LNCaP clone FGC (cell line): ENCODE results near the gene ODAM.
"Not testable (repeated sequence)": the region's sequence is repeated elsewhere in the genome, so short reads cannot be mapped to it uniquely, and the experiment has no call there.

Experiments
- DNase-seq: peaks from one replicate; pipeline ENCODE4 v3.0.0-alpha.2; 2011; ENCODE audit warnings: low read depth
- H3K4me3 ChIP-seq: 2 replicates; pipeline ENCODE4 v1.5.1; 2011; ENCODE audit warnings: mild to moderate bottlenecking, low read depth, low read length, control low read depth
- TF ChIP-seq, protein P1 (sequence below): IDR thresholded peaks from 2 replicates; pipeline ENCODE4 v1.5.1; 2012; ENCODE audit warnings: mild to moderate bottlenecking; ENCODE audit not compliant: control insufficient read depth, insufficient read depth; ENCODE audit errors: extremely low read depth

Gene ODAM

DNA sequence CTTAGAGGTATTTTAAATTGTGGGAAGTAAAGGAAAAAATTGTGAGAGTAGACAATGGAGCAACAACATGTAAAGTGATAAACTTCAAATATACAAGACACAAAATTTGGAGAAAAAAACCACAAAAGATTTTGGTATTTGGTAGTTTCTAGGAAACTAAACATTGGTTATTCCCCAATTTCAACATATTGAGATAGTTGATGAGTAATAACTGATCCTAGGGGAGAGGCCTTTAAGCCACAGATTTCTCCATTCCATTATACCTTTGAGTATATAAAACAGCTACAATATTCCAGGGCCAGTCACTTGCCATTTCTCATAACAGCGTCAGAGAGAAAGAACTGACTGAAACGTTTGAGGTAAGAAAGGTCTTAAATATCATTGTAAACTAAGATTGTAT lies 30.3 kb downstream of the ODAM start, which contains the start of gene FDCSP:
FDCSP (plus strand) TSS at position 301 of the 400 bp plus-strand sequence. CDS start 5,071 bp downstream, outside the sequence.
- TF ChIP-seq, protein P1, sequence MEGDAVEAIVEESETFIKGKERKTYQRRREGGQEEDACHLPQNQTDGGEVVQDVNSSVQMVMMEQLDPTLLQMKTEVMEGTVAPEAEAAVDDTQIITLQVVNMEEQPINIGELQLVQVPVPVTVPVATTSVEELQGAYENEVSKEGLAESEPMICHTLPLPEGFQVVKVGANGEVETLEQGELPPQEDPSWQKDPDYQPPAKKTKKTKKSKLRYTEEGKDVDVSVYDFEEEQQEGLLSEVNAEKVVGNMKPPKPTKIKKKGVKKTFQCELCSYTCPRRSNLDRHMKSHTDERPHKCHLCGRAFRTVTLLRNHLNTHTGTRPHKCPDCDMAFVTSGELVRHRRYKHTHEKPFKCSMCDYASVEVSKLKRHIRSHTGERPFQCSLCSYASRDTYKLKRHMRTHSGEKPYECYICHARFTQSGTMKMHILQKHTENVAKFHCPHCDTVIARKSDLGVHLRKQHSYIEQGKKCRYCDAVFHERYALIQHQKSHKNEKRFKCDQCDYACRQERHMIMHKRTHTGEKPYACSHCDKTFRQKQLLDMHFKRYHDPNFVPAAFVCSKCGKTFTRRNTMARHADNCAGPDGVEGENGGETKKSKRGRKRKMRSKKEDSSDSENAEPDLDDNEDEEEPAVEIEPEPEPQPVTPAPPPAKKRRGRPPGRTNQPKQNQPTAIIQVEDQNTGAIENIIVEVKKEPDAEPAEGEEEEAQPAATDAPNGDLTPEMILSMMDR: no peak
- DNase-seq: no peak
- H3K4me3 ChIP-seq: no peak within 1 kb of the TSS

DNA sequence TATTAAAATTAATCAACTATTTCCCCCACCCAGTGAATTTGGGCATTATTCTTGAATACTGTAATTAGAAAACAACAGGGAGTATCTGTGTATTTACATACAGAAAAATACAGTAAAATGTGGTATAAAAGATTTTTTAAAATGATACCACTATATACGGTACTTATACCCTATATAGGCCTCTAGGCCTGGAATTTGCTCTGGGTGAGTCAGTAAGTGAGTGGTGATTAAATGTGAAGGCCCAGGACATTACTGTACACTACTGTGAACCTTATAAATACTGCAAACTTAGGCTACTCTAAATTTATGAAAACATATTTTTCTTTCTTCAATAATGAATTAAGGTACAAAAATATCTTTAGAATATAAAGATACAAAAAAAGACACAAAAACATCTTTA lies 40.6 kb downstream of the ODAM start:
- TF ChIP-seq, protein P1: no peak
- no peak overlapping the region for H3K4me3 ChIP-seq
- DNase-seq: no peak

DNA sequence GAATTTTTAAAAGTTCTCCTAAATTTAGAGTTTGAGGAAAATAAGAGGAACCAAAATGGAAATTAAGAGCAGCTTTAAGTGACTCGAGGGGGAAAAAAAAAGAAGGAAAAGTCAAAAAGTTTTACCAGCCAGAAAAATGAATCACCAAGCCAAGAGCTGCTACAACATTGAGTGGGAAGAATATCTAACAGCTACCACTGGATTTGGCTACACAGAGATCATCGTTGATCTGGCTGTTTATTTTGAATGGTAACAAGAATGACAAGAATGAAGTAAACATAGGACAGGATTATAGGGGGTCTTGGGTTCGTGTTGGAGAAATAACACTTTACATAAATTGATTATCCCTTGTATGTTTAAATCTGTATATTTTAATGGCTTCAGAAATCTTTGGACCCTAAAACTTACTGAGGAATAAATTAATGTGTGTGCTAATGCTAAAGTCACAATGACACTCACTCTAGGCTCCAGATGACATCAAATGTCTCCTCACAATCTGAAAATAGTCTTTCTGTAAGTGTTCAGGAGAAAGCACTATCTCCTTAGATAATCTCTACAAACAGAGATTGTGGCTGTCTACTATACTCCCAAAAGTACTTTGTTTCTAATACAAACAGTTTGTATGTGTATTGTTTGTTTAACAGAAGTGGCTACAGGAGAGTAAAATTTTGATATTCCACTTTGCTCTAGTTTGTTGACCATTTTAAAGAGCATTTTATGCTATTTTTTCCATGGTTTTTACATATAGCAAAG lies 43.8 kb downstream of the ODAM start:
- H3K4me3 ChIP-seq: no peak overlapping the region
- TF ChIP-seq, protein P1: no peak
- no peak for DNase-seq

DNA sequence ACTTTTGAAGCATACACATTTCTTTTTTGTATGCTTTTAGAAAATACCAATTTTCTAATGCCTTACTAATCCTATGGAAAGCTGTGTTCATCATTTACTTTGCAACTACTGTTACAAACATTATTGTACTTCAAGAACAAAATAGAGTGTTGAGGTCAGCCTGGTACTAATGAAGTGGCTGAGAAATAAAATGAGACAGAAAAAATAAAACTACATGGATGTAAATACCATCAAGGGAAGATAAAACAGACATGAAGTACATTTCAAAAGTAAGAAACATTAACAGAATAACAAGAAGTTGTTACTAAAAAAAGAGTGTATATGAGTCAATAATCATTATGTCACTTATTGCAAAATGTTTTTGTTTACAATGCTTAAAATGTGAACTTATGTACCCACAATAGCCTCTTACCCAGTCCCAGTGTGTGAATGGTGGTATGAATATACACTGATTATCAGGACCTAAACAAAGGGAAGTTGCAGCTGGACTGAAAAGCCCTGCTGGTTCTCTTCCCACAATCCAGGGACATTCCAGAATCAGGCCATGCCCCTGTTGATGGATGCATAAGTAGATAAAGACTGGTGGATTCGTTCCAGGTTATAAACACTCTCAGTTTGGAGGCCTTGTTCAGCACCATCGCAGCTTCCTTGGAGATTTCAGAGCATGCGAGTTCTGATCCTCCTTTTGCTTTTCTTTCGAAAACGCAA lies 44.5 kb downstream of the ODAM start:
- H3K4me3 ChIP-seq: no peak overlapping the region
- no peak for DNase-seq
- TF ChIP-seq, protein P1: no peak

DNA sequence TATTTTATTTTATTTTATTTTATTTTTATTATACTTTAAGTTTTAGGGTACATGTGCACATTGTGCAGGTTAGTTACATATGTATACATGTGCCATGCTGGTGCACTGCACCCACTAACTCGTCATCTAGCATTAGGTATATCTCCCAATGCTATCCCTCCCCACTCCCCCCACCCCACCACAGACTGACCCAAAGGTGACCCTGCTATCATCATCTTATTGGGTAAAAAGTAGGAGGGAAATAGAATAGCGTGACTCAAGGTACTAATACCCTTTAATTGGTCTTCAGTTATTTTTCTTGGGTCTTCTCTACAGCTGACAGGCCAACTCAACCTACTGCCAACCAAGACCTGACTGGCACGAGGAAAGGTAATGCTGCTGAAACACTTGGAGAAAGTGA lies 46.8 kb downstream of the ODAM start, which contains the start of gene CSN3:
CSN3 (plus strand) TSS at position 301 of the 400 bp plus-strand sequence. CDS start 2,223 bp downstream, outside the sequence.
- H3K4me3 ChIP-seq, DNase-seq: not testable (repeated sequence)

DNA sequence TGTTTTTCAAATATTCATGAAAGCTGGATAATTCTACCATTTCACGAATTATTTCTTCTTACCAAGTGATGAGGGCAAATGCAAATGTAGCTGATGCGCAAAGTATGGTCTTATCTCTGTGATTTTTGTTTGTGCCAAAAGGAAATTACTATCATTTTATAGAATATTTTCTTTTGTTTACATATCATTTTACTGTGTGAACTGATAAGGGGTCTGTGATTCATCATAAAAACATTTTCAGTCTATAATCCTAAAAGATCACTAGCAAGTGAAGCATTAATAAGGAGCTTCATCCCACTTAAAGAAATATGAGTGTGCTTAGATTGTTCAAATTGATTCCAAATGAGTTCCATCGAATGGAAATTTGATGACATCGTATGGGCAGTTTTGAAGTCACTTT lies 47.6 kb downstream of the ODAM start:
- H3K4me3 ChIP-seq: no peak overlapping the region
- TF ChIP-seq, protein P1: no peak
- DNase-seq: no peak

DNA sequence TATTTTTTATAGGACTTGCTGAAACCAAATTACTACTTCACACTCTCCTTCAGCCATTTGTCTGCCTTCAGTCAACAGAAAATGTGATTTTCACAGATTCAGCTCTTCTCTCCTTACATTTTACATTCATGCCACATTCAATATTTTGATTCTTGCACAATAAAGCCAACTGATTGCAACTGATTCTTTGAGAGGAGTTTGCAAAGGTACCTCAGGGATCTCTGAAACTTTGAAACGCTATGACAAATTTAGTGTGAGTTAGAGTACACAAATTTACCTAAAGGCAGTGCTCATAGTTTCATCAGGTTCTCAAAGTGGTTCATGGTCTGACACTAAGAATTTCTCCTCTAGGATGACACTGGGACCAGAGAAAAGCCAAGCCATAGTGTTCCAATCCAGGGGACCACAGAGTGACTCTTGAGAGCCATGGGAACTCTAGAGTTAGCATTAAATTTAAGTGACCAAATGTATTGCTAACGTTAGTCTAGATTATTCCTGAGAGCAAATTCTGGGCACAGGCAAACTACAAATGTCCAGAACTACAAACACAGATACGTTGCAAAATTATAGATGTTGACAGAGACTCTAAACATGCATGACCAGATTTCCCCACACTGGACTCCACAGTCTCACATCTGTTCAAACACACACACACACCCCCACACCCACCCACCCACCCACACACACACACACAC lies 55.9 kb downstream of the ODAM start:
- no peak for DNase-seq
- TF ChIP-seq, protein P1: no peak
- H3K4me3 ChIP-seq: no peak overlapping the region
